HG03558 (cell line): ENCODE measurements around the gene CABLES2.

Experiments used
- ATAC-seq: cut with Tn5 transposase; IDR thresholded peaks from one replicate; pipeline ENCODE4 v1.9.1; 2021; ENCODE audit warnings: moderate number of reproducible peaks; ENCODE audit not compliant: unreplicated experiment; ENCODE audit errors: extremely low read depth

The CABLES2 gene

GRCh38 chr20:62406635-62407176, 379 bp downstream of the CABLES2 start:
- ATAC-seq: no peak

GRCh38 chr20:62405981-62406513, 1.0 kb downstream of the CABLES2 start:
- ATAC-seq: no peak

- ATAC-seq: no peak
Measured at GRCh38 chr20:62405108-62405980, 1.7 kb downstream of the CABLES2 start.

GRCh38 chr20:62404761-62405107, 2.4 kb downstream of the CABLES2 start:
- ATAC-seq: no peak

- ATAC-seq: no peak
Measured at GRCh38 chr20:62404112-62404665, 2.9 kb downstream of the CABLES2 start.

- no peak for ATAC-seq
Measured at GRCh38 chr20:62403331-62403730, 3.8 kb downstream of the CABLES2 start.

- no peak for ATAC-seq
Measured at GRCh38 chr20:62402456-62403150, 4.5 kb downstream of the CABLES2 start.

GRCh38 chr20:62401331-62401779, 5.7 kb downstream of the CABLES2 start:
- no peak for ATAC-seq

- no peak for ATAC-seq
Measured at GRCh38 chr20:62400541-62400940, 6.5 kb downstream of the CABLES2 start.

- ATAC-seq: no peak
Measured at GRCh38 chr20:62400021-62400420, 7.1 kb downstream of the CABLES2 start.

- ATAC-seq: no peak
Measured at GRCh38 chr20:62398120-62398821, 8.8 kb downstream of the CABLES2 start.

GRCh38 chr20:62396367-62397239, 10.5 kb downstream of the CABLES2 start:
- ATAC-seq: no peak

- no peak for ATAC-seq
Measured at GRCh38 chr20:62395311-62396242, 11.5 kb downstream of the CABLES2 start.

- ATAC-seq: no peak
Measured at GRCh38 chr20:62394248-62395245, 12.5 kb downstream of the CABLES2 start.

GRCh38 chr20:62393830-62394229, 13.3 kb downstream of the CABLES2 start:
- ATAC-seq: no peak

- ATAC-seq: no peak
Measured at GRCh38 chr20:62393335-62393665, 13.8 kb downstream of the CABLES2 start.
